Measurements from ENCODE around the gene CIBAR2.

Gene CIBAR2

DNA sequence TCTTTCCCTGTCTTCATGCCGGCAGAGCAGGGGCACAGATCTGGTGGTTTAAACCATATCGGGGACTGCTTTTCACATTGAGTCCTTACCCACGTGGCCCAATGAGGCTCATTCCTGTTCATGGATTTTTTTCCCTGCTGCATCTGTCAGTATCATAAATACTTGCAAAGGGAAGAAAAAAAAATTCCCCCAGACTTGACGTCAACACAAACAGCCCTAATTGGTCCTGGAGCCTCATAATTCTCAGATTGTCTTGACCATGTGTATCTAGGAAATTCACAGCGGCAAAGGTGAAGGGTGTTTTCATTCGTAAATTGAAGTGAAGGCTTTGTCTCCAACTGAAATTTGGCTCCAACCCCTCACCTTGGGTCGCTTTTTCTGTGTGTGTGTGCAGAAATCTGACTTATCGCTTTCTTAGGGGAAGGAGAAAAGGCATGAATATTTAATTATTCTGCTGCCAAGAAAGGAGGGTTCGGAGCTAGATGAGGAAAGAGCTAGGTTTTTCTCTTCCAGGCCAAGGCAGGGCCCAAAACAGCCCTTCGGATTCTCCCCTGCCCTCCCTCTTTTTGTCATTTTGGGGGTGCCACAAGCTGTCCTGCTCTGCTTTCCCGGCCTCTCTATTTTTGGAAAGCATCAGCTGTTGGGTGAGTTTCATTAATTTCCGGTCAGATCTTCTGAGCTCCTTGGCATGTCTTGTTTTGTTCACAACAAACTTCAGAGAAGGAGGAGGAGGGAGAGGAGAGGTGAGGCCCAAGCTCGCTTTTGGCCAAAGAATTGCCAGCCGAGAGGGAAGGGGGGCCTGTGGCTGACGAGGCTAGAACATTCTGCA lies 17.8 kb upstream of the CIBAR2 start:
- TF ChIP-seq, protein P1, sequence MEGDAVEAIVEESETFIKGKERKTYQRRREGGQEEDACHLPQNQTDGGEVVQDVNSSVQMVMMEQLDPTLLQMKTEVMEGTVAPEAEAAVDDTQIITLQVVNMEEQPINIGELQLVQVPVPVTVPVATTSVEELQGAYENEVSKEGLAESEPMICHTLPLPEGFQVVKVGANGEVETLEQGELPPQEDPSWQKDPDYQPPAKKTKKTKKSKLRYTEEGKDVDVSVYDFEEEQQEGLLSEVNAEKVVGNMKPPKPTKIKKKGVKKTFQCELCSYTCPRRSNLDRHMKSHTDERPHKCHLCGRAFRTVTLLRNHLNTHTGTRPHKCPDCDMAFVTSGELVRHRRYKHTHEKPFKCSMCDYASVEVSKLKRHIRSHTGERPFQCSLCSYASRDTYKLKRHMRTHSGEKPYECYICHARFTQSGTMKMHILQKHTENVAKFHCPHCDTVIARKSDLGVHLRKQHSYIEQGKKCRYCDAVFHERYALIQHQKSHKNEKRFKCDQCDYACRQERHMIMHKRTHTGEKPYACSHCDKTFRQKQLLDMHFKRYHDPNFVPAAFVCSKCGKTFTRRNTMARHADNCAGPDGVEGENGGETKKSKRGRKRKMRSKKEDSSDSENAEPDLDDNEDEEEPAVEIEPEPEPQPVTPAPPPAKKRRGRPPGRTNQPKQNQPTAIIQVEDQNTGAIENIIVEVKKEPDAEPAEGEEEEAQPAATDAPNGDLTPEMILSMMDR (IDR thresholded peaks at IDR 0.05; ENCODE audit: insufficient read depth, low read length, poor library complexity, severe bottlenecking), result no peak
- no peaks in the 10 kb centered on the region for H3K27me3 ChIP-seq (replicated peaks; ENCODE audit: control insufficient read depth, insufficient read depth, low read length)
- H3K4me3 ChIP-seq (replicated peaks; ENCODE audit: low read depth, low read length), result no peak overlapping the region
- no peak for DNase-seq (ENCODE audit: extremely low read depth, insufficient read length)
- H3K36me3 ChIP-seq (ENCODE audit: control insufficient read depth, insufficient read depth, low read length), result no peaks in the 10 kb centered on the region

DNA sequence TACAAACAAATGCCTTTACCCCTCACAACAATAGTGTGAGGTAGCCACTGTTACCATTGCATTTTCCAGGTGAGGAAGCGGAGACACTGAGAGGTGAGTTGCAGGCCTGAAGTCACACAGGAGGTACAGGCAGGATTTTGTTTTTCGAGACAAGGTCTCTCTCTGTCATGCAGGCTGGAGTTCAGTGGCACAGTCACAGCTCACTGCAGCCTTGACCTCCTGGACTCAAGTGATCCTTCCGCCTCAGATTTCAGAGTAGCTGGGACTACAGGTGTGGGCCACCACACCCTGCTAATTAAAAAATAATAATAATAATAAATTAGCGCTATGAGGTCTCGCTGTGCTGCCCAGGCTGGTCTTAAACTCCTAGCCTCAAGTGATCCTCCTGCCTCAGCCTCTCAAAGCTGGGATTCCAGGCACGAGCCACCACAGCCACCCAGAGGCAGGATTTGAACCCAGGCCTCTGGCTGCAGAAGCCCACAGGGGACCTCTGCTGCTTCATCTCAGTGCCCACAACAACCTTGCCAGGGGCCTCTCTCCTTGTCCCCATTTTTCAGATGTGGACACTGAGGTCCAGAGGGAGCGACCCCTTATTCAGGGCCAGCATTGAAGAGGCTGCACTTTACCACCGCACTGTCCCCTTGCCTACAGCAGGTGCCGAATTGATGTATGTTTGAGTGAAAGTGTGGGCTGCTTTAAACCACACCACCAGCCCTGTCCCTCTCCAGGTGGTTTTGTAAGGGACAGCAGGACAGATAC lies 16.0 kb upstream of the CIBAR2 start:
- no peak for DNase-seq (ENCODE audit: extremely low read depth, insufficient read length)
- Histone ChIP-seq H3K27me3 (replicated peaks; ENCODE audit: control insufficient read depth, insufficient read depth, low read length) (no peaks in the 10 kb centered on the region), H3K36me3 (ENCODE audit: control insufficient read depth, insufficient read depth, low read length) (no peaks in the 10 kb centered on the region), H3K4me3 (replicated peaks; ENCODE audit: low read depth, low read length) (no peak overlapping the region)
- TF ChIP-seq, protein P1 (IDR thresholded peaks at IDR 0.05; ENCODE audit: insufficient read depth, low read length, poor library complexity, severe bottlenecking), result no peak

DNA sequence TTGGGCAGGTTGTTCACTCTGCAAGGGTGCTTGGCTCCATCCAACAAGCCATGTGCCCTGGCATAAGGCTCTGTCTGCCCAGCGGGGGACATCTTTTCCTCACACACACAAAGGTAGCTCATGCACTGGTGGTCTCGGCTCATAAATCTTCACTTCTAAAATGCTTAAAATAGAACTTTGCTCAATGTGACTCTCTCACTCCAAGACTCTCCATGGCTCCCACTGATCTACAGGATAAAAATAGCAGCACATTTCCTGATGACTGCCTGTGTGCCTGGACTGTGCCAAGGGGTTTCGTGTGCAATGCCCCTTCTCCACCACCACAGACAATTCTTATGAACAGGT lies 15.1 kb upstream of the CIBAR2 start:
- TF ChIP-seq, protein P1 (IDR thresholded peaks at IDR 0.05; ENCODE audit: insufficient read depth, low read length, poor library complexity, severe bottlenecking), result no peak
- Histone ChIP-seq H3K4me3 (replicated peaks; ENCODE audit: low read depth, low read length) (no peak overlapping the region), H3K27me3 (replicated peaks; ENCODE audit: control insufficient read depth, insufficient read depth, low read length) (no peaks in the 10 kb centered on the region), H3K36me3 (ENCODE audit: control insufficient read depth, insufficient read depth, low read length) (no peaks in the 10 kb centered on the region)
- DNase-seq (ENCODE audit: extremely low read depth, insufficient read length), result no peak

DNA sequence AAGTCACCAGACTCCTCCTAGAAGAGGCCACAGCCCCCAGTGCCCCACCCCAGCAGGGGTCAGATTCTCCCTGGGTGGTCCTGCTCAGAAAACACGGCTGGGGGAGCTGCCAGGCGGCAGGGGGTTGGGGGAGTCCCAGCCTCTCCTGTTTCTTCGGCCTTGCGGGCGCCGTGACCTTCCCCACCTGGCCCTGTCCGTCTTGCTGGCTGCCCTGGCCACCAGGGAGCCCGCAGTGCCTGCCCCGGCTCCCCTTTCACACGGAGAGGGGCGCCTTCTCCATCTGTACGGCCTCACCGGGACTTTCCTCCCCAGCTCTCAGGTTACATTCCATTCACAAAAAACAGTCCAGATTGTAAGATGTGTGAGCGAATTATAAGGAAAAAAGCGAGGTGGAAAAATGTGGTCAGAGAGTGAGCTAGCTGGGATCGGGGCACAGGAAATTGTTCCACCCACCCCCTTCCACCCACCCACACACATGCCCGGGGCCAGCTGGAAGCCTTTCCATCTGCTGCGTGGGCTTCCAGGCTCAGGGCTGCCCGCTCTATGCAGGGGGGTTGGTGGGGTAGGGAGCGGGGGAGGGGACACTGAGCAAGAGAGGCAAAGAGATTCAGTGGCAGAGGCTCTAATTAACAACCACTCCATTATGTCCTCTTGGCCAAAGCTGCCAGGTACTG lies 14.6 kb upstream of the CIBAR2 start:
- TF ChIP-seq, protein P1 (IDR thresholded peaks at IDR 0.05; ENCODE audit: insufficient read depth, low read length, poor library complexity, severe bottlenecking), result no peak
- no peaks in the 10 kb centered on the region for H3K36me3 ChIP-seq (ENCODE audit: control insufficient read depth, insufficient read depth, low read length)
- H3K4me3 ChIP-seq (replicated peaks; ENCODE audit: low read depth, low read length), result no peak overlapping the region
- DNase-seq (ENCODE audit: extremely low read depth, insufficient read length), result no peak
- no peaks in the 10 kb centered on the region for H3K27me3 ChIP-seq (replicated peaks; ENCODE audit: control insufficient read depth, insufficient read depth, low read length)

DNA sequence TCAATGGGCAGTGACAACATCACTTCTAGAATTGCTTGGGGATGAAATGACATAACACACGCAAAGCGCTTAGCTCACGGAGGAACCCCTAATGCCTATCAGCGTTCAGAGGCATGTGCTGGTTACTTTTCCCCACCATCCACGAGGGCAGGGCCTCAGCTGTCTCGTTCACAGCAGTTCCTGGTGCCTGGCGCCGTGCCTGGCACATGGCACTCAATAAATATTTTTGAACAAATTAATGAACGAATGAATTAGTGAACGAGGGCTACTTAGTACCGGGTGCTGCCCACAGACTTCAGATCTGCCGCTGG lies 14.1 kb upstream of the CIBAR2 start:
- H3K4me3 ChIP-seq (replicated peaks; ENCODE audit: low read depth, low read length), result no peak overlapping the region
- no peak for DNase-seq (ENCODE audit: extremely low read depth, insufficient read length)
- TF ChIP-seq, protein P1 (IDR thresholded peaks at IDR 0.05; ENCODE audit: insufficient read depth, low read length, poor library complexity, severe bottlenecking), result no peak
- no peaks in the 10 kb centered on the region for H3K36me3 ChIP-seq (ENCODE audit: control insufficient read depth, insufficient read depth, low read length)
- no peaks in the 10 kb centered on the region for H3K27me3 ChIP-seq (replicated peaks; ENCODE audit: control insufficient read depth, insufficient read depth, low read length)

Measured in GM06990 (cell line).